Peyer's patch (tissue), 4 donors: ENCODE data around the gene TRIM47. TPM values are rescaled to one million over a fixed set of nuclear protein-coding genes. Genes with fewer than 3 reads are reported as not detected.

Experiments used
- DNase-seq, 3 donors: peaks; one replicate each; pipeline ENCODE4 v3.0.0-alpha.2; 2017 to 2019
- H3K27ac ChIP-seq, 4 donors: fragments of 200-600 bp; sonication (generic); one replicate each; pipeline ENCODE4 v1.5.1; 2016 to 2019
- H3K27me3 ChIP-seq, 2 donors: fragments of 200-600 bp; sonication (generic); one replicate each; pipeline ENCODE4 v1.5.1; 2019
- H3K36me3 ChIP-seq, 3 donors: fragments of 200-600 bp; sonication (generic); one replicate each; pipeline ENCODE4 v1.5.1; 2016 to 2019
- H3K4me1 ChIP-seq, 4 donors: fragments of 200-600 bp; sonication (generic); one replicate each; pipeline ENCODE4 v1.5.1; 2016 to 2019
- H3K4me3 ChIP-seq, 4 donors: fragments of 200-600 bp; sonication (generic); 1 replicate in 3 of 4; 2 replicates in 1 of 4; pipeline ENCODE4 v1.5.1; 2016 to 2019; ENCODE audit warnings: mild to moderate bottlenecking in 1 of 4
- H3K9me3 ChIP-seq, 4 donors: fragments of 200-600 bp; sonication (generic); one replicate each; pipeline ENCODE4 v1.5.1; 2016 to 2019; ENCODE audit warnings: mild to moderate bottlenecking in 1 of 4
- CTCF ChIP-seq, 6 experiments: fragments of 450-650 bp in 4 of 6; fragments of 200-600 bp in 2 of 6; sonication (generic) in 1 of 6; IDR thresholded peaks; one replicate each; pipeline ENCODE4 v1.5.1; 2017 to 2019; ENCODE audit warnings: antibody characterized with exemption in 6 of 6, mild to moderate bottlenecking in 3 of 6, moderate library complexity in 1 of 6
- POLR2A ChIP-seq, 2 donors: fragments of 450-650 bp; IDR thresholded peaks; one replicate each; pipeline ENCODE4 v1.5.1; 2017; ENCODE audit warnings: antibody characterized with exemption in 2 of 2, mild to moderate bottlenecking in 2 of 2, moderate library complexity in 2 of 2
- total RNA-seq, 4 donors: library from RNA; depleted of rRNA; stranded (reverse); fragments of >200 nt; gene quantifications; one replicate each; pipeline ENCODE4 v1.1.0, GENCODE V29; 2016

The TRIM47 gene
- total RNA-seq: 10 to 100 TPM; 16.5 to 61.4 (median 45.7) TPM

- Histone ChIP-seq H3K4me1 (peaks cover 3 to 36% (median 27%) of the 10 kb centered on the region in 4 donors), H3K36me3 (peaks cover 0 to 18% (median 0%) of the 10 kb centered on the region in 3 donors), H3K4me3 (peak within 1 kb of the TSS; percentile 59 to 74 (median 69)), H3K27ac (peak within 1 kb of the TSS; percentile 86 to 95 (median 92)), H3K9me3 (no peaks in the 10 kb centered on the region), H3K27me3 (no peaks in the 10 kb centered on the region)
- peak; percentile 5 to 51 for TF ChIP-seq POLR2A (IDR thresholded peaks at IDR 0.05)
- TF ChIP-seq CTCF (IDR thresholded peaks at IDR 0.05): peak in 3 of 6 experiments; percentile 6 to 29 (median 19)
- DNase-seq: peak; percentile 21 to 83 (median 76)
Measured at GRCh38 chr17:75878174-75878998, at the start of gene TRIM47. Gene TRIM47 (minus strand): TSS chr17:75878581. CDS start chr17:75878548, 33 bp downstream.

GRCh38 chr17:75927286-75927922 is 49.0 kb upstream of the TRIM47 start:
- TF ChIP-seq POLR2A (IDR thresholded peaks at IDR 0.05) (no peak), CTCF (IDR thresholded peaks at IDR 0.05) (peak in 4 of 6 experiments; percentile 19 to 45 (median 35))
- no peak for DNase-seq
- peaks cover 0 to 19% (median 2%) of the 10 kb centered on the region in 4 donors for H3K4me1 ChIP-seq
- H3K4me3 ChIP-seq: no peak overlapping the region
- no peaks in the 10 kb centered on the region for H3K27me3 ChIP-seq
- no peaks in the 10 kb centered on the region for H3K36me3 ChIP-seq
- no peak overlapping the region for H3K27ac ChIP-seq
- no peaks in the 10 kb centered on the region for H3K9me3 ChIP-seq

GRCh38 chr17:75926456-75926855 is 48.1 kb upstream of the TRIM47 start:
- Histone ChIP-seq H3K36me3 (no peaks in the 10 kb centered on the region), H3K27ac (no peak overlapping the region), H3K4me1 (peaks cover 0 to 19% (median 2%) of the 10 kb centered on the region in 4 donors), H3K9me3 (no peaks in the 10 kb centered on the region), H3K4me3 (no peak overlapping the region), H3K27me3 (no peaks in the 10 kb centered on the region)
- TF ChIP-seq CTCF (IDR thresholded peaks at IDR 0.05) (no peak), POLR2A (IDR thresholded peaks at IDR 0.05) (no peak)
- DNase-seq: no peak

GRCh38 chr17:75925912-75926311 is 47.5 kb upstream of the TRIM47 start:
- H3K4me3 ChIP-seq: no peak overlapping the region
- no peaks in the 10 kb centered on the region for H3K9me3 ChIP-seq
- H3K27me3 ChIP-seq: no peaks in the 10 kb centered on the region
- no peak for DNase-seq
- no peak for TF ChIP-seq POLR2A (IDR thresholded peaks at IDR 0.05)
- no peak overlapping the region for H3K27ac ChIP-seq
- no peaks in the 10 kb centered on the region for H3K36me3 ChIP-seq
- peaks cover 0 to 19% (median 2%) of the 10 kb centered on the region in 4 donors for H3K4me1 ChIP-seq

GRCh38 chr17:75925103-75925502 is 46.7 kb upstream of the TRIM47 start:
- Histone ChIP-seq H3K9me3 (no peaks in the 10 kb centered on the region), H3K4me1 (peaks cover 0 to 19% (median 2%) of the 10 kb centered on the region in 4 donors), H3K27me3 (no peaks in the 10 kb centered on the region), H3K4me3 (no peak overlapping the region), H3K36me3 (no peaks in the 10 kb centered on the region), H3K27ac (no peak overlapping the region)
- DNase-seq: no peak
- TF ChIP-seq POLR2A (IDR thresholded peaks at IDR 0.05) (no peak), CTCF (IDR thresholded peaks at IDR 0.05) (no peak)
